GM12892 (cell line): ENCODE results near the gene NEK8.

Experiments used
- POLR2A ChIP-seq: IDR thresholded peaks from 2 replicates; pipeline ENCODE4 v1.6.1; 2011; ENCODE audit warnings: low read depth, low read length, control low read depth
- POLR2AphosphoS5 ChIP-seq: IDR thresholded peaks from 2 replicates; pipeline ENCODE4 v1.6.1; 2011; ENCODE audit warnings: low read depth, low read length, control low read depth
- TAF1 ChIP-seq: IDR thresholded peaks from 2 replicates; pipeline ENCODE4 v1.6.1; 2011; ENCODE audit warnings: low read depth, mild to moderate bottlenecking, control low read depth, low read length, borderline replicate concordance

- TF ChIP-seq POLR2AphosphoS5 = no peak; the same call in 1 of the 2 replicates
- TF ChIP-seq TAF1 = no peak
- TF ChIP-seq POLR2A = no peak; the same call in 1 of the 2 replicates
These were observed 18.0 kb downstream of the NEK8 start for GRCh38 chr17:28746611-28747050.
